ENCODE measurements around the gene TP63.

Gene TP63

GRCh38 chr3:189635339-189635738, 4.2 kb downstream of the TP63 start:
- H4K8ac ChIP-seq (ENCODE audit: low read length): no peak overlapping the region
- H2BK120ac ChIP-seq (ENCODE audit: low read depth, low read length): no peak overlapping the region
- 56% methylated on average over 3 of the region's 3 CpGs for WGBS
- no peaks in the 10 kb centered on the region for H3K79me1 ChIP-seq (replicated peaks; ENCODE audit: low read length, poor library complexity, severe bottlenecking)
- DNase-seq: no peak
- no peak overlapping the region for H3K23ac ChIP-seq (ENCODE audit: low read length in 2 of 2)
- H3K18ac ChIP-seq (ENCODE audit: low read depth in 1 of 2, low read length in 2 of 2): no peak overlapping the region
- H2AK5ac ChIP-seq (ENCODE audit: low read length, severe bottlenecking): no peak overlapping the region
- H3K27ac ChIP-seq (ENCODE audit: low read length, poor library complexity, severe bottlenecking): no peak overlapping the region
- no peaks in the 10 kb centered on the region for H3K9me3 ChIP-seq (ENCODE audit: control insufficient read depth, low read length)
- no peak overlapping the region for H3K9ac ChIP-seq (ENCODE audit: low read length)
- H3K4me3 ChIP-seq (ENCODE audit: insufficient read depth in 1 of 2, low read depth in 1 of 2, low read length in 2 of 2): no peak overlapping the region
- H3K27me3 ChIP-seq (ENCODE audit: control insufficient read depth in 1 of 2, insufficient read depth in 1 of 2, low read length in 2 of 2): no peaks in the 10 kb centered on the region
- no peak overlapping the region for H3K4ac ChIP-seq (ENCODE audit: low read depth in 1 of 2, low read length in 2 of 2)
- no peak overlapping the region for H2BK15ac ChIP-seq (ENCODE audit: low read depth, poor library complexity, severe bottlenecking)
- no peak overlapping the region for H2BK5ac ChIP-seq (ENCODE audit: low read depth, low read length, poor library complexity, severe bottlenecking)
- no peaks in the 10 kb centered on the region for H3K36me3 ChIP-seq (ENCODE audit: control insufficient read depth in 1 of 2, insufficient read depth in 2 of 2, low read depth in 1 of 2, low read length in 2 of 2)
- H4K91ac ChIP-seq (ENCODE audit: low read length): no peak overlapping the region
- no peaks in the 10 kb centered on the region for H3K4me1 ChIP-seq (ENCODE audit: control insufficient read depth, insufficient read depth, low read depth, low read length)
- no peak overlapping the region for H2AFZ ChIP-seq (ENCODE audit: low read depth, low read length)
- no peak overlapping the region for H3K14ac ChIP-seq (ENCODE audit: low read length in 2 of 2)
- no peak overlapping the region for H3K4me2 ChIP-seq (ENCODE audit: low read length, poor library complexity, severe bottlenecking)
- H2BK12ac ChIP-seq (ENCODE audit: low read length in 2 of 2): no peak overlapping the region

GRCh38 chr3:189636048-189636447, 4.9 kb downstream of the TP63 start:
- no peak overlapping the region for H2BK15ac ChIP-seq (ENCODE audit: low read depth, poor library complexity, severe bottlenecking)
- no peaks in the 10 kb centered on the region for H3K9me3 ChIP-seq (ENCODE audit: control insufficient read depth, low read length)
- no peak overlapping the region for H2AFZ ChIP-seq (ENCODE audit: low read depth, low read length)
- H3K4me3 ChIP-seq (ENCODE audit: insufficient read depth in 1 of 2, low read depth in 1 of 2, low read length in 2 of 2): no peak overlapping the region
- H3K9ac ChIP-seq (ENCODE audit: low read length): no peak overlapping the region
- no peak overlapping the region for H2BK12ac ChIP-seq (ENCODE audit: low read length in 2 of 2)
- no peaks in the 10 kb centered on the region for H3K4me1 ChIP-seq (ENCODE audit: control insufficient read depth, insufficient read depth, low read depth, low read length)
- H2BK5ac ChIP-seq (ENCODE audit: low read depth, low read length, poor library complexity, severe bottlenecking): no peak overlapping the region
- H3K27me3 ChIP-seq (ENCODE audit: control insufficient read depth in 1 of 2, insufficient read depth in 1 of 2, low read length in 2 of 2): no peaks in the 10 kb centered on the region
- H3K18ac ChIP-seq (ENCODE audit: low read depth in 1 of 2, low read length in 2 of 2): no peak overlapping the region
- no peak overlapping the region for H3K23ac ChIP-seq (ENCODE audit: low read length in 2 of 2)
- no peak overlapping the region for H2AK5ac ChIP-seq (ENCODE audit: low read length, severe bottlenecking)
- WGBS: 98% methylated on average over 5 of the region's 5 CpGs
- no peak overlapping the region for H3K4me2 ChIP-seq (ENCODE audit: low read length, poor library complexity, severe bottlenecking)
- H2BK120ac ChIP-seq (ENCODE audit: low read depth, low read length): no peak overlapping the region
- no peak overlapping the region for H3K4ac ChIP-seq (ENCODE audit: low read depth in 1 of 2, low read length in 2 of 2)
- no peak overlapping the region for H3K14ac ChIP-seq (ENCODE audit: low read length in 2 of 2)
- H3K27ac ChIP-seq (ENCODE audit: low read length, poor library complexity, severe bottlenecking): no peak overlapping the region
- H4K8ac ChIP-seq (ENCODE audit: low read length): no peak overlapping the region
- no peaks in the 10 kb centered on the region for H3K79me1 ChIP-seq (replicated peaks; ENCODE audit: low read length, poor library complexity, severe bottlenecking)
- no peak for DNase-seq
- no peak overlapping the region for H4K91ac ChIP-seq (ENCODE audit: low read length)
- H3K36me3 ChIP-seq (ENCODE audit: control insufficient read depth in 1 of 2, insufficient read depth in 2 of 2, low read depth in 1 of 2, low read length in 2 of 2): no peaks in the 10 kb centered on the region

GRCh38 chr3:189637750-189638149, 6.6 kb downstream of the TP63 start:
- Histone ChIP-seq H3K79me1 (replicated peaks; ENCODE audit: low read length, poor library complexity, severe bottlenecking) (no peaks in the 10 kb centered on the region), H3K27me3 (ENCODE audit: control insufficient read depth in 1 of 2, insufficient read depth in 1 of 2, low read length in 2 of 2) (no peaks in the 10 kb centered on the region), H2AFZ (ENCODE audit: low read depth, low read length) (no peak overlapping the region), H2BK120ac (ENCODE audit: low read depth, low read length) (no peak overlapping the region), H3K9me3 (ENCODE audit: control insufficient read depth, low read length) (no peaks in the 10 kb centered on the region), H2BK5ac (ENCODE audit: low read depth, low read length, poor library complexity, severe bottlenecking) (no peak overlapping the region), H3K4me3 (ENCODE audit: insufficient read depth in 1 of 2, low read depth in 1 of 2, low read length in 2 of 2) (no peak overlapping the region), H3K4me2 (ENCODE audit: low read length, poor library complexity, severe bottlenecking) (no peak overlapping the region), H3K14ac (ENCODE audit: low read length in 2 of 2) (no peak overlapping the region), H3K4me1 (ENCODE audit: control insufficient read depth, insufficient read depth, low read depth, low read length) (no peaks in the 10 kb centered on the region), H4K8ac (ENCODE audit: low read length) (no peak overlapping the region), H2BK15ac (ENCODE audit: low read depth, poor library complexity, severe bottlenecking) (no peak overlapping the region), H3K23ac (ENCODE audit: low read length in 2 of 2) (no peak overlapping the region), H3K9ac (ENCODE audit: low read length) (no peak overlapping the region), H2AK5ac (ENCODE audit: low read length, severe bottlenecking) (no peak overlapping the region), H2BK12ac (ENCODE audit: low read length in 2 of 2) (no peak overlapping the region), H3K18ac (ENCODE audit: low read depth in 1 of 2, low read length in 2 of 2) (no peak overlapping the region), H3K36me3 (ENCODE audit: control insufficient read depth in 1 of 2, insufficient read depth in 2 of 2, low read depth in 1 of 2, low read length in 2 of 2) (no peaks in the 10 kb centered on the region), H3K4ac (ENCODE audit: low read depth in 1 of 2, low read length in 2 of 2) (no peak overlapping the region), H4K91ac (ENCODE audit: low read length) (no peak overlapping the region), H3K27ac (ENCODE audit: low read length, poor library complexity, severe bottlenecking) (no peak overlapping the region)
- WGBS: 93% methylated on average over 4 of the region's 4 CpGs
- DNase-seq: no peak

GRCh38 chr3:189638276-189639031, 7.3 kb downstream of the TP63 start:
- H4K91ac ChIP-seq (ENCODE audit: low read length): no peak overlapping the region
- H3K18ac ChIP-seq (ENCODE audit: low read depth in 1 of 2, low read length in 2 of 2): no peak overlapping the region
- H3K4me3 ChIP-seq (ENCODE audit: insufficient read depth in 1 of 2, low read depth in 1 of 2, low read length in 2 of 2): no peak overlapping the region
- H3K4me2 ChIP-seq (ENCODE audit: low read length, poor library complexity, severe bottlenecking): no peak overlapping the region
- H2AFZ ChIP-seq (ENCODE audit: low read depth, low read length): no peak overlapping the region
- H3K23ac ChIP-seq (ENCODE audit: low read length in 2 of 2): no peak overlapping the region
- no peak overlapping the region for H2BK15ac ChIP-seq (ENCODE audit: low read depth, poor library complexity, severe bottlenecking)
- 93% methylated on average over 3 of the region's 4 CpGs for WGBS
- no peak overlapping the region for H3K4ac ChIP-seq (ENCODE audit: low read depth in 1 of 2, low read length in 2 of 2)
- H3K27me3 ChIP-seq (ENCODE audit: control insufficient read depth in 1 of 2, insufficient read depth in 1 of 2, low read length in 2 of 2): no peaks in the 10 kb centered on the region
- no peaks in the 10 kb centered on the region for H3K36me3 ChIP-seq (ENCODE audit: control insufficient read depth in 1 of 2, insufficient read depth in 2 of 2, low read depth in 1 of 2, low read length in 2 of 2)
- H4K8ac ChIP-seq (ENCODE audit: low read length): no peak overlapping the region
- no peaks in the 10 kb centered on the region for H3K4me1 ChIP-seq (ENCODE audit: control insufficient read depth, insufficient read depth, low read depth, low read length)
- no peak overlapping the region for H3K27ac ChIP-seq (ENCODE audit: low read length, poor library complexity, severe bottlenecking)
- H2BK12ac ChIP-seq (ENCODE audit: low read length in 2 of 2): no peak overlapping the region
- H3K14ac ChIP-seq (ENCODE audit: low read length in 2 of 2): no peak overlapping the region
- H3K9ac ChIP-seq (ENCODE audit: low read length): no peak overlapping the region
- H3K9me3 ChIP-seq (ENCODE audit: control insufficient read depth, low read length): no peaks in the 10 kb centered on the region
- no peak for DNase-seq
- H2BK5ac ChIP-seq (ENCODE audit: low read depth, low read length, poor library complexity, severe bottlenecking): no peak overlapping the region
- H2BK120ac ChIP-seq (ENCODE audit: low read depth, low read length): no peak overlapping the region
- H2AK5ac ChIP-seq (ENCODE audit: low read length, severe bottlenecking): no peak overlapping the region
- H3K79me1 ChIP-seq (replicated peaks; ENCODE audit: low read length, poor library complexity, severe bottlenecking): no peaks in the 10 kb centered on the region
